KBM-7 (cell line): Measurements from ENCODE around the gene LPP.

Experiments
- DNase-seq: peaks from one replicate; pipeline ENCODE4 v3.0.0-alpha.2; 2015
- in situ Hi-C: fragments of 300-500 bp; cut with MboI; formaldehyde crosslinking; loops from 2 replicates; pipeline ENCODE4 v1.14.3; 2020; ENCODE audit warnings: low sequenced_read_pairs, low pct_unique_long_range_greater_than_20kb, mixed read lengths

LPP gene

DNA sequence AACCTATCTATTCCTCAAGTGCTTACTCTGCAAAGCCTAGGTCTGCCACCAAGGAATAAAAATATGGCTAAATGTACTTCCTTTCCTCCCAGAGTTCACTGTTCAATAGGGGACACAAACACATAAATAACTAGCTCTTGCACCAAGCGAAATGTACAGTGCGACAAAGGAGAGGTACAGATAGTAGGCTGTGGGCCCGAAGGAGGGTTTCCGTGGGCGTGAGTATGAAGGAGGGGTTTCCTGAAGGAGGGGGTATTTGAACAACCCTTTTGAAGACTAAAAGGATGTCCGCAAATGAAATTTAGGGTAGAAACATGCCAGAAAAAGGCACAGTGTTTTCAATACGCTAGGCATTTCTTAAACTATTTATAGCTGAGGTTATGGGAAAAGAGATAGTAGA lies 207.9 kb downstream of the LPP start:
- DNase-seq: no peak
- in situ Hi-C loops: no loop called here

DNA sequence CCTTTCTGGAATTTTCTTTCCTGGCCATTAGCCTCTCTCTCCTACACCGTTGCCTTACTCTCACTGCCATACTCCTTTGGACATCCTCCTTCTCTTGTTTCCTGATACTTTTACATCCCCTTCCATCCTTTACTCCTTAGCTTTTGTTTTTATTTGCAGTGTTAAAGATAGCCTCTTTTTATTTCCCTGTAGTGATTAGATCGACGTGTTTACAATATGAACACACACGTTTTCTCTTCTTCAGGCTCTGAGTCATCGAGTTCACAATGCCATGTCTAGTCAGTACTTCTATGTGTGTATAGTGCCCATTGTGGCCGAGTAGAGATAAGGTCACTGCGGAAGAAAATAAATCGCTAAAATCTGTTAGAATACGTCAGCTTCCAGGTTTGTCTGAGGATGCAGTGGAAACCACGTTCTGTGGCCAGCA lies 208.5 kb downstream of the LPP start:
- in situ Hi-C loops: no loop called here
- no peak for DNase-seq

DNA sequence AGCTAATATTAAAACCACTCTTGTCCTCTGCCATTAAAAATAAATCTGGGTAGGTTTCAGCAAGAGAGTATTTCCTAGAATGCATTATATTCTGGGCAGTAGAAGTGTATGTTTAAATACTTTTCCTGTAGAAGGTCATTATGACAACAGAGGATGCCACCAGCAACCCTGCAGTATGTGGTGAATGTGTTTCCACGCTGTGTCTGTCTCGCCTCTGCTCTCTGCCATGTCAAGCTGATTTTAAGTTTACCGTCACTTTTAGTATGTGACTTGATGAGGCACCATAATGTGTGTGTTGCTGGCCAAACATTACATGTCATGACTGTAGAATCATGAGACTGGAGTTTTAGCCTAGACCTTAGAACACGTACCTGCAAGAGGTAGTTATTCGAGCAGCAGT lies 211.2 kb downstream of the LPP start:
- in situ Hi-C loops: no loop called here
- no peak for DNase-seq

DNA sequence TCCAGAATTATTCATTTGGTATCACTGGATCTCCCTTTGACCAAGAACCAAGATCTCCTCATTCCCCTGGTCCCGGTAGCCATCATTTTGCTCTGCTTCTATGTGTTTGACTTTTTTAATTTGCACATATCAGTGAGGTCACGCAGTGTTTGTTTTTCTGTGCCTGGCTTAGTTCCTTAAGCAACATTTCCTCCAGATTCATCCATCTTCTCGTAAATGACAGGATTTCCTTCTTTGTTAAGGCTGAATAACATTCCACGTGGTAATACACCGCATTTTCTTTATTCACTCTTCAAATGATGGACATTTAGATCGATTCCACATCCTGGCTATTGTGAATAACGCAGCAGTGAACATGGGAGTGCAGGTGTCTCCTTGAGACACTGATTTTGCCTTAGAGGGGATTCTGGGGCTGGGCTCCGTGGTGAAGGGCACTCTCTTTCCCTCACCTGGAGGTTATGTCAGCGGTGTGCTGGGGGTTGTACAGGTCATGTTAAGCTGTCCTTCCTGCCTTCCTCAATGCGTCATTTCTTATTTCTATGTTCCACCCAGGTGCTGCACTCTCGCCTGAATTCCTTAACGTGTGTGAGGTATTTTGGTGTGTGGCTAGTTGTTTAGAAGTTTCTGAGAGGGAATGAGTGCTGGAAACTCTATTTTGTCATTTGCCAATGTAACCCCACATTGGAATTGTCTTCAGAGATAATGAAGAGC lies 212.2 kb downstream of the LPP start:
- in situ Hi-C loops: no loop called here
- DNase-seq: no peak

DNA sequence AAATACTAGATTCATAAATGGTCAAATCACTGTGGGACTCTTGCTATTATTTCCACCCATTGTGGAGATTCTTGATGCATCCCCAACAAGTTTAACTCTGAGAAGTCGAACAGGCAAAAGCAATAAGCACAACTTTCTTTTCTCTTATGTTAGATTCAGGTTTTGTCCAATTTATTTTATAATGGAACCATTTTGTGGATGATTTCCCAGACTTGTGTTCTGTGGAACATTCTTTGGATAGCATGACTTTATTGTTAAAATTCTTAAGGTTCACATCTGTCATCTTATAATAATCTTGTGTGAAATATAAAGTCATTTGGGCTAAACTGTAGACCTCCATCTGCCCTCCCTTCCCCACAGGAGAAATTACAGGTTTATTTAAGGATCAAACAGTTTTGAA lies 213.7 kb downstream of the LPP start:
- no peak for DNase-seq
- in situ Hi-C loops: no loop called here

DNA sequence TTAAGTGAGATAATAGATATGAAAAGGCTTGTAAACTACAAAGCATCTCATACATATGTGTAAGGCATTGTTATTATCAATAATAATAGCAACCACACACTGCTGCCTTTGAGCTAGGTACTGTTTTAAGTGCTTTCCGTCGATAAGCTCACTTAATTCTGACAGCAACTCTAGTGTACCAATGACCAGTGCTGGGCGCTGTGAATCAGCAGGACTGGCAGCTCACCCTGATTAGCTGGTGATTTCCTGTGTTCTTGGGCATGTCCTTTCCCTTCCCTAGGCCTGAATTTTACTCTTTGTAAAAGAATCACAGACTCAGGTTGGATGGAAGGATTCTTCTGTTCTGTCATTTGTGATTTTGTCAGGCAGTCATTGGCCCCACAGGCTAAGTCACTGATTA lies 215.6 kb downstream of the LPP start:
- in situ Hi-C loops: no loop called here
- no peak for DNase-seq

DNA sequence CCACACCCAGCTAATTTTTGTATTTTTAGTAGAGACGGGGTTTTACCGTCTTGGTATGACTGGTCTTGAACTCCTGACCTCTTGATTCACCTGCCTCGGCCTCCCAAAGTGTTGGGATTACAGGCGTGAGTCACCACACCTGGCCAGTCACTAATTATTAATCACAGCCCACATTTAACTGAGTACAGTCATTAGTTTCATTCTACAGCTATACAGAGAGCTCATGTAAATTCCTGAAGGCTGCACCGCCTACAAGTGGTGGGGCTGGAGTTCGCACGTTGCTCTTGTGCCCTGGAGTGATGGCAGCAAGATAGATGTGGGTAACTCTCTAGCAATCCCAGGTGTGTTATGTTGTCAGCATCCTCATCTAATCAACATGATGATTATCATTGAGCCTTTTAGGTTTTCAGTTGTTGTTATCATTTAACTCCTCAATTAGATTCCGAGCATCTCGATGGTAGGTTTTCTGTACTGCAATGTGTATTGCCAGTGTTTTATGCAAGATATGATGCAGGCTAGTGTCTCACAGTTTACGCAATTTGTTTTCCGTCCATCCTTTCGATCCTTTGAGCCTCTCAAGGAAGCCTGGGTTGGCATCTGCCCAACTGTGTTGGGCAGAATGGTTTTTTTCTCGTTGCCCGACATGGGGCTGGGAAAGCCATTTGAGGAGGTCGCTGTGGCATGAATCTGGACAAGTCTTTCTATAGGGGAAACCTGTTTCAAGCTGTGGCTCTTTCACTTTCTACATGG lies 216.3 kb downstream of the LPP start:
- in situ Hi-C loops: no loop called here
- DNase-seq: no peak

DNA sequence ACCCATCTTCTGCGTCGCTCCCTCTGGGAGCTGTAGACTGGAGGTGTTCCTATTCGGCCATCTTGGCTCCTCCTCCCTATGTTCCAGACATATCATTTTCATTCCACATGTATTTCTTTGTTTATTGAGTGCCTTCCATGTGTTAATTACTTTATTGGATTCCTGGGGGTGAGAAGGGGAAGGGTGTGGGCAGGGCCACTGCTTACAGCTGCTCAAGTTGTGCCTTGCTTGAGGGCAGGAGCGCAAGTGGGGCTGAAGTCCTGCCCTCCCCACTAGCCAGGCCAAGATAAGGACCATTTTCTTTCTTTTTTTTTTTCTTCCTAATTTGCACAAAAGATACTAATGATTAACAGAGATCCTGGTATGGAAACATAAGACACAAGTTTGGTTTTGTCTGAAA lies 224.8 kb downstream of the LPP start:
- in situ Hi-C loops: no loop called here

DNA sequence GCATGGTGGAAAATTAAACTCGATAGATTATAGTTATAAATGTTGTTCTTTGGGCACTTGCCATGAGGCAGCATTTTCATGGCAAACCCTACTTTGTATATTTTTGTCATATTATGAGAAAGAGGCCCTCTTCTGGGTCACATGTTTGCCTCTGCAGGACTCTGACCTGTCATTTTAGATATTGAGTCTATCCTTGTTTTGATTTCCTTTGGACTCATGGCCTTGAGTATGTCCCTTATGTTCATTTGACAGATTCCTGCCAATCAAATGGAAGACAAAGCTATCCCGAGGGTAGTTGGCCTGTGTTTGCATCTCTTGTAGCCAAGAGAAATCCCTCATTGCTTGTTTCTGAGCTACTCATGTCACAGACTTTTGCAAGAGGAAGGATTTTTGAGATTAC lies 226.3 kb downstream of the LPP start:
- DNase-seq: no peak
- in situ Hi-C loops: no loop called here

More for the DNA sequence above, 224.8 kb downstream of the LPP start:
- no peak for DNase-seq

DNA sequence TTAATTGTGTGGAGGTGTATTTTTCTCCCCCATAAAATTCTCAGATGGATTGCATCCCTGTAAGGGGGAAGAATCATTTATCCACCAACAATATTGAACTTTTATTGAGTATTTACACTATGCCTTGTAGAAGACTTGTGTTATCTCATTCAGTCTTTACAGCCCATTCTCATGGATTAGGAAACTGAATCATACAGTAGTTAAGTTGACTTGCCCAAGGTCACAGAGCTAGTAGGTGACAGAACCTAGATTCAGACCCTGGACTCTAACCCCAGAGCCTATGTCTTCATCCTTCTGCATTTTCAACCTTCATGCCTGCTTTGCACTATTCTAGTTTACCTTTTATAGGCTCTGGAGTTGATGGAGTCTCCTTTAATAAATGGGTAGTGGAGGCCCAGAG lies 226.8 kb downstream of the LPP start:
- DNase-seq: no peak
- in situ Hi-C loops: no loop called here

DNA sequence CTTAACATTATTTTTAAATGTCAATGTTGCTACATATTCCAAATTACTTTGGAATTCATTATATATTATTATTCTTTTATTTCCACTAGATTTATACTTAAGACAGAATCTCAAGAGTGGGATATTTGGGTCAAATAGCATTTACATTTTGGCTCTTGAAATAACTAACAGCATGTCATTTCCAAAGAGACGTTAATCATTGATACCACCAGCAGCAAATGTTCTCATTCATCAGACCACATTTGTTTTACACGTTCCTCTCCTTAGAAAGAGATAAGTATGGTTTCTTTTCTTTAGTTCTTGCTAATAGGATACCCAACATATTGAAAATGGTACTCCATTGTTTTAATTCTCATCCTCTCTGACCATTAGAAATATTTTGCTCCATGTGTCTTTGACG lies 229.8 kb downstream of the LPP start:
- in situ Hi-C loops: no loop called here
- no peak for DNase-seq

DNA sequence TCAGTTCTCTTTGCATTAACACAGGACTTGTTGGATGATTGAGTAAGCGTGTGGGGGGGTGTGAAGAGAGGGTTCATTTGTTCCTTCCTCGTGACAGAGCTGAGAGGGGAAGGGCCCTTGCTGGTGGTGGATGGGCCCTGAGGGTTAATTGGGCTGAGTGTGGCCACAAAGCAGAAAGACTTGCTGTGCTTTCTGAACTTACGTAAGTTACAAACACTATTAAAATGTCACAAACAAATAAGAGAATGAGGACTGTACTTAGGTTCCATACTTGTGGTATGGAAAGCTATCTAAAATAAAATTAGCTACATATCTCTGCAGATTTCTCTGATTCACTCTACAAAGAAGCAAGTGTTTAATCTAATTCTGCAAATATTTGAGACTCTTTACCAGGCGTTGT lies 231.3 kb downstream of the LPP start:
- in situ Hi-C loops: no loop called here
- DNase-seq: peak; percentile 11

DNA sequence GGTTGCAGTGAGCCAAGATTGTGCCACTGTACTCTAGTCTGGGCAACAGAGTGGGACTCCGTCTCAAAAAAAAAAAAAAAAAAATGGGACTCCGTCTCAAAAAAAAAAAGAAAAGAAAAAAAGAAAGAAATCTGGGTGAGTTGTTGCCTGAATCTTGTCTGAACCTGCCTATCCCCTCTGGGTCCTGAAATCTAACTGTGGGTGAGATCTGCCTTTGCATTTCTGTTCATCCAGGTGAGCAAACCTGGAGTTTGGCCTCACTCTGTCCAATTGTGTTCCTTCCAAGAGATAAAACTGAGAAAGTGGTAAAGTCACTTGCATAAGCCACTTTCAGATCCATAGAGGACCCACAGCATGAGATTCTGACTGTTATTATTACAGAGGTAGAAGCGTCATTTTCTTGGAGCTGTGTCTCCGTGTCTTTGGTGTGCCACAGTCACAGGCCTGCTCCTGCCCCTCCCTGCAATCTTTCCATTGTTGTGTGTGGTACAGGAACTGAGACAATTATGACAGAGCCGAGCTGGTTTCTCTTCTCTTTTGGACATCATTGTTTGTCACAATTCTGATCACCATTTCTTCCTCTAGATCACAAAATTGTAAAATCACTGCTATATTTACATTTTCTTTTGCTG lies 235.9 kb downstream of the LPP start:
- DNase-seq: no peak
- in situ Hi-C loops: no loop called here

DNA sequence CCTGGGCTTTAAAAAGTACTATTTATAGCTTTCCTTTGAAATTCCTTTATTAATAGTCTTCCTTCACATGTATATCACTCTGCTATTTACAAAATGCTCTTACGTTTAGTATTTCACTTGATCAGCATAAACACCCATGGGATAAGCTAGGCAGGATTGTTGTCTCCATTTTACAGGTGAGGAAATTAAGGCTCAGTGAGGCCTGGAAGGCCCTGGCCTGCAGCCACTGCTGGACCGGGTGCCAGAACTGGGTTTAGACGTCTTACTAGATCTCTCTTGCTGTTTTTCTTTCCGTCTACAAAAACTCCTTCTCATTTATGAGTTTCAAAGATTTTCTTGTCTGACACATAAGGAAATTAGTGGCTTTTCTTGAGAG lies 236.4 kb downstream of the LPP start:
- DNase-seq: no peak
- in situ Hi-C loops: no loop called here

DNA sequence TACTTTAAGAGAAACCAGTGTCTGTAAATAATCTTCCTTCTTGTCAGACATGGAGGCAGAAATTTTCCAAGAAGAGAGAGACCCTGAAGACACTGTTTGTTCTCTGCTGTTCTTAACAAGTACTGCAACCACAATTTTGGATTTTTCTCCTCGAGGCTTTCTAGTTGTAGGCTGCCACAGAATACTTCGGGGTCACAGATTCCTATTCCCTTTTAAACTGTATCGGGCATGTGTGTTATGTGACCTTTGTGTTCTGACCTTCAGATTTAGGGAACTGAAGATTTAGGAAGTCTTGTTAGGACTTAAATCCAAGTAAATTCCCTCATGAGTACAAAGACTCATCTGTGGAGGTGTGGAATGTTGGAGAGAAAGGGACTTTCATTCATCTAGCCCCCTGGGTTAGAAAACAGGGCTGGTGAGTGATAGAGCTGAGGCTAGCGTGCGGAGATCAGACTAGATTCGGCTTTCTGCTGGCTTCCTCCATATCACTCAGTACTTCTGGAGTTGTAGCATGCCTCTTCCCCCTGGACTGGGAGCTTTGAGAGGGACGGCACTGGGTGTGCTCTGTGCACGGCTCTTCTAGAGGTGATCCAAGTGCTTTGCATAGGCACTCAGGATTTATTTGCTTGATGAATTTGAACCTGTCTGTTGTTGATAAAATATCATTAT lies 237.0 kb downstream of the LPP start:
- no peak for DNase-seq
- in situ Hi-C loops: no loop called here

DNA sequence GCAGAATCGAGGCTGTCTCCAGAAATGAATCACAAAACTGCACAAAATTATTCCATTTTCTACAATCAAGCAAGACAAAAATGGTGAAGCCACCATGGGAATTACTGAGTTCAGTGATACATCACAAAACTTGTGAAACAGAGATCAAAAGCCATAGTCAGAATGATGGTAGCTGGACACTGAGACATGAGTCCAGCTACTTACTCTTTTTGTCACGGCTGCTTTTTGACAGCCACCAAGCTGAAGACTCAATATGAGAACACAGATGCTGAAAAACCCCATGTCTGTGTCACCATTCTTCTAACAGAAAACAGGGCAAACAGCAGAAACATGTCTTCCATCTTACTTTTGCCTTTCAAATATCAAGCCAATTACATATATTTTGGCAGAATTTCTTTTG lies 237.6 kb downstream of the LPP start:
- in situ Hi-C loops: no loop called here
- no peak for DNase-seq

DNA sequence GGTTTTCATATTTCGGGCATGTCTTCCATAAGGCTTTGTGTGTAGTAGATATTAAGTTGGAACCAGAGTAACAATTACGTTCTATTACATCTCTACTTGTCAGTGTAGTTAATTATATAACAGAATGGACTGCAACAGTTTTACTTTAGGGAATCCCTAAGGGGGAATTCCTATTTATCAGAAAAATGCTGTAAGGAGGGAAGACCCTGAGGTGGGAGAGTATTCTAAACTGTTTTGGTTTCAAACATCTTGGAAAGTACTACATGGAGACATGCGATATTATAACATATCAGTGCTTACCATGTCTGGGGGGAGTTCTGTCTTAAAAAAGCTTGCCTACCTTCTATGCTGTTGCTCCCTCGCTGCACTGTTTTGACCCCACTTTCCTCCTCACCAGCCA lies 238.1 kb downstream of the LPP start:
- DNase-seq: no peak
- in situ Hi-C loops: no loop called here

DNA sequence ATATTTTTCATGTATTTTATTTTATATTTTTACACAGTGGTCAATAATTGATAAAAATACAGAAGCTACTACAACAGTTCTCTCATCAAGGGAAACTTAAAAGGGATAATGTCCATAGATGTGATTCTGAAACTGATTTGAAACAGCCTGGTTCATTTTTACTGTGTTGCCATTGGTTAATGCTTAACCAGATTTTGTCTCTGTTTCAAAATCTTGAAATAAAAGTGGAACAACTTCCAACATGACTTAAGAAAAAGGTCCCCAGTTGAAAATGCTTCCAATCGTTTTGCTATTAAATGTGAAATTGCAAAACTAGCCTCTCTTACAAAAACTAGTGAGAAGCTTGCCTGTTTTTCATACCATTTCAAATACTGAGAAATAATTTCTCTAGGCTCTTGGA lies 240.7 kb downstream of the LPP start:
- no peak for DNase-seq
- in situ Hi-C loops: no loop called here

DNA sequence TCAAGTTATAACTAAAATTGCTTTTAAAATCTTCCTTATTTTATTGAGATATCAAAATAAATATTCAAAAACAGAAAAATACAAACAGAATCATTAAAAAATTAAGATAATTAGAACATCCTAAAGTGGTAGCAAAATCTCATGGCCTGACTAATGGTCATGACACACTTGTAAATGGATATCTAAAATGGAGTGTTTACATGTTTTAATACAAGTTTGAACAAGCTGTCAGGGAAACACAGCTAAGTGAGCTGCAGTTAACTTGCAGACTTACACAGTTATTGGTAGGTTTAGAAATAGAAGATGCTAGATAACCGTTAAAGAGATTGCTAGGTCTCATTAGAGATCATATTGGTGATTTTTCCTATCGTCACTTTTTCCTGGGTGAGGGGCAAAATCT lies 242.3 kb downstream of the LPP start:
- DNase-seq: no peak
- in situ Hi-C loops: no loop called here

DNA sequence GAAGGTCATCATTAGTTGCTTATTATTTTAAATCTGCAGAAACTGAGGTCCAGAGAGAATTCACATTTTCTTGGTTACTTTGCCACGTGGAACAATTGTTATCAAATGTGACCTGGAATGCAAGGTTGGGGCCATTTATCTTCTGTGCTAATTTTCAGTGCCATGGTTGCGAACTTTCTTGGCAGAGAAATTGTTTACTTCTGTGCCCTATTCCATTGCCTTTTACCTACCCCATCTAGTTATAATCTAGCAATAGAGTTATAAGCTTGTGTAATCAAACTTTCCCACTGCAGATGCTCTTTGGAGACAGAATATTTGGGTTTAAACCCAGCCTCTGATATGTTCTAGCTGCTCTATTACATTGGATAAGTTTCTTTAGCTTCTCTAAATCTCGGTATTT lies 242.9 kb downstream of the LPP start:
- no peak for DNase-seq
- in situ Hi-C loops: no loop called here
